HG02678 (cell line): Measurements from ENCODE around the gene SSBP3.

Experiments
- ATAC-seq: cut with Tn5 transposase; IDR thresholded peaks from one replicate; pipeline ENCODE4 v1.9.1; 2021; ENCODE audit warnings: mild to moderate bottlenecking, moderate library complexity; ENCODE audit not compliant: unreplicated experiment

The SSBP3 gene

GRCh38 chr1:54410359-54410758 is 4.2 kb upstream of the SSBP3 start:
- ATAC-seq = no peak

GRCh38 chr1:54409156-54410142 is 3.3 kb upstream of the SSBP3 start:
- peak; percentile 38 for ATAC-seq

- ATAC-seq = no peak
These were observed 2.2 kb upstream of the SSBP3 start for GRCh38 chr1:54408147-54409066.

- peak; percentile 27 for ATAC-seq
These were observed 1.4 kb upstream of the SSBP3 start for GRCh38 chr1:54407404-54408146.

GRCh38 chr1:54407154-54407403 is 885 bp upstream of the SSBP3 start:
- ATAC-seq = no peak

- no peak for ATAC-seq
These were observed 298 bp downstream of the SSBP3 start for GRCh38 chr1:54405898-54406293.

GRCh38 chr1:54404939-54405897 is 976 bp downstream of the SSBP3 start:
- ATAC-seq = no peak

- no peak for ATAC-seq
These were observed 1.9 kb downstream of the SSBP3 start for GRCh38 chr1:54404263-54404662.

- no peak for ATAC-seq
These were observed 2.4 kb downstream of the SSBP3 start for GRCh38 chr1:54403808-54404261.

GRCh38 chr1:54403405-54403804 is 2.8 kb downstream of the SSBP3 start:
- ATAC-seq = no peak

GRCh38 chr1:54402896-54403295 is 3.3 kb downstream of the SSBP3 start:
- no peak for ATAC-seq

GRCh38 chr1:54401799-54402198 is 4.4 kb downstream of the SSBP3 start:
- no peak for ATAC-seq

GRCh38 chr1:54400329-54400728 is 5.9 kb downstream of the SSBP3 start:
- ATAC-seq = no peak

GRCh38 chr1:54399765-54400164 is 6.4 kb downstream of the SSBP3 start:
- ATAC-seq = no peak

GRCh38 chr1:54398963-54399528 is 7.1 kb downstream of the SSBP3 start:
- ATAC-seq = no peak

- ATAC-seq = no peak
These were observed 8.2 kb downstream of the SSBP3 start for GRCh38 chr1:54397980-54398379.

- ATAC-seq = no peak
These were observed 9.1 kb downstream of the SSBP3 start for GRCh38 chr1:54397090-54397591.

- no peak for ATAC-seq
These were observed 9.8 kb downstream of the SSBP3 start for GRCh38 chr1:54396261-54396933.
